Hindlimb muscle (tissue), 1 donor: ENCODE data around the gene GRP. TPM values are rescaled to one million over a fixed set of nuclear protein-coding genes. Genes with fewer than 3 reads are reported as not detected.

Source experiments
- DNase-seq: peaks from one replicate; pipeline ENCODE4 v3.0.0-alpha.2; 2013
- polyA plus RNA-seq: library from polyadenylated mRNA; unstranded; fragments of 120-200 nt; gene quantifications from one replicate; pipeline ENCODE4 v1.2.1, GENCODE V29; 2013; ENCODE audit not compliant: insufficient read length

Gene GRP
- polyA plus RNA-seq, result not detected

DNA sequence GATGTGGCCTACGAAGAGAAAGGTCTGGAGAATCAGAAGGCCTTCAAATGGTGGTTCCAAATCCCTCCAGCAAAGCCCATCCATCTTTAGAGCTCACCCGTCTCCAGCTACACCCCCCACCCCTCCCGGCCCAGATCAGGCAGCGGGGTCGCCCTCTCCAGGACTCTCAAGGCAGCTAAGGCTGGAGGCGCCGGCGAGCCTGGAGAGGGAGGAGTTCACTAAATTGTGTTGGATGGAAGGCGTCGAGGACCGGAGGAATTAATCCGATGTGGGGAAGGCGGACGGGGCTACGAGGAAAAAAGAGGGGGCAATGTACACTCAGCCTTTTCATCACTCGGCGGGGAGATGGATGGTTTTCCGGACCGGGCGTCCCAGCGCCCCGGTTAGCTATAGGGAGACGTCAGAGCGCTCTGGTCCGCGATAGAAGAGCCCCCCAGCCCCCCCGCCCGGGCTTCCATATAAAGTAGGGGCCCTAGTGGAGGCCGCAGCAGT is at the start of gene GRP:
GRP (plus strand) TSS at position 487 of the 492 bp plus-strand sequence. CDS start 108 bp downstream, outside the sequence.
- DNase-seq, result no peak

DNA sequence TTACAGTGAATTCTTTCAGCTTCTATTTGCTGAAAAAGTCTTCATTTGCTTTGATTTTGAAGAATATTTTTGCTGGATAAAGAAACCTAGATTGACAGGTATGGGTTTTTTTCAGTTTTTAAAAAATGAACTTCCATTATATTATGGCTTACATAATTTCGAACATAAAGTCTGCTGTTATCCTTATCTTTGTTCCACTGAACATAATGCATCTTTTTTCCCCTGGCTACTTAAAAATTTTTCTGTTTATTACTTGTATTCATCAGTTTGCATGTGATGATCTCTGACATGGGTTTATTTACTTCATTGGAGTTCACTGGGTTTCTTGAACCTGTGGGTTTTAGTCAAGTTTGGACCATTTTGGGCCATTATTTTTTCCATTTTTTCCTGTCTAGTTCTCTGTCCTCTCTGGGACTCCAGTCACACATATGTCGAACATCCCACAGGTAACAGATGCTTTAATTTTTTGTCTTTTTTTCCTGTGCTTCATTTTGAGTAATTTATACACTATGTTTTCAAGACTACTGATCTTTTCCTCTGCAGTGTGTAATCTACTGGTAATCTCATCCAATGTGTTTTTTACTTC is 47.2 kb upstream of the GRP start:
- DNase-seq, result no peak

DNA sequence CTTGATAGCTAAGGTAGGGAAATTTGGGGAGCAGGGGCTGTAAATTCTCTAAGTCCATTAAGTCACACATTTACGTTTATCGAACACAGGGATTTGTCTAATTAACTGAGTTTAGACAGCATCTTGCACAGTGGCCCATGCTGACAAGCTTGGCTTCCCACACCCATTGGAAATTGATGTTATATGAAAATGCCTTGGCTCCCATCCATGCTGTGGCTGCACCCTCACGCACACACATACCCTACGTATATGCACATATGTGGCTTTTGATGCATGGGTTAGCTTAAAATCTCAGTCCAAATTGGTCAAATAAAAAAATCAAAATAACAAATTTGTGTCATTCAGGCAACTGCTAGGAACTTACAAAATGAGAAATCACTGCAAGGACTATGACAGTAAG is 42.5 kb upstream of the GRP start:
- DNase-seq, result no peak

DNA sequence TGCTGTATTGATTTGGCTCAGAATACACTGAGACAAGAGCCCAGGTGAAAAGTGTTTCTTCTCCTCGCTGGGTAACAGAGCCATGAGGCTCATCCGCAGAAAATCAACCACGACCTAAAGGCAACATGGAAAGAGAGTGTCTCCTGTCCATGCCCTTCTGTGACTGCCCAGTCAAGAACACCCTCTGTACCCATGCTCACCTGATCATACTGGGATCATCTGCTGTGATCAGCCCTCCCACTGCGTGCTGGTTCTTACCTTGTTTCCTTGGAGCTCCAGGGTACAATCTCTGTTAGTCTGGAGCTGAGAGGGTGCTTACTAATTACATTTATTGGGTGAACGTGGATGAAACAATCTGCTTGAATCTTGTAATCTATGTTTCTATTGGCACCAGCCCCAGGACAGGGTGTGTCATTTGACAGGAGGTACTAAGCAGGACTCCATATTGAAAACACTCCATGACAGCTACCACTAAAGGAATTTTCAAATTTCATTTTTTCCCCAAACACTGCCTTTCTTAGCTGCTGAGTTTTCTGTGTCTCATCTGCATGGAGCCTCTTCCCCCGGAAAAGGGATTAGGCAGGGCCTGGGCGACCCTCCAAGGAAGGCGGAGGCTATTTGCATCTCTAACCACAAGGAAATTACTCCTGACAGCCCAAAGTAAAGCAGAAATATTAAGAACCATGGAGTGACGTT is 39.7 kb upstream of the GRP start:
- no peak for DNase-seq

DNA sequence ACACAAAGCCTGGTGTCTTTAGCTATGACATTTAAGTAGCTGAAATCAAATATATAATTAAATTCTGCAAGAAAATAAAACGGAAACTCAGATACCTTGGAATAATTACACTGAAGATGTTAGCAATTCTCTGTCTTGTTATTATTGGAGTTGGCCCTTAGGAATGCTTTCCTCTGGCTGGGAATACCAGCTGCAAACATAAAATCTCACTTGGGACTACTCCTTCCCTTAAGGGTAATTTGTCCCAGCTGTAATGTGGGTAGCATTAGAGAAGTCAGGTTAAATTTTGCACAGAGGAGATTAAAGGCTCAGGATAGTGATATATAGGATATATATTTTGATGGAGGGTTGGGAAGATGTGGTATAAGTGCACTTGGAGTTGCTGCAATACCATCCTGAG is 37.3 kb upstream of the GRP start:
- no peak for DNase-seq

DNA sequence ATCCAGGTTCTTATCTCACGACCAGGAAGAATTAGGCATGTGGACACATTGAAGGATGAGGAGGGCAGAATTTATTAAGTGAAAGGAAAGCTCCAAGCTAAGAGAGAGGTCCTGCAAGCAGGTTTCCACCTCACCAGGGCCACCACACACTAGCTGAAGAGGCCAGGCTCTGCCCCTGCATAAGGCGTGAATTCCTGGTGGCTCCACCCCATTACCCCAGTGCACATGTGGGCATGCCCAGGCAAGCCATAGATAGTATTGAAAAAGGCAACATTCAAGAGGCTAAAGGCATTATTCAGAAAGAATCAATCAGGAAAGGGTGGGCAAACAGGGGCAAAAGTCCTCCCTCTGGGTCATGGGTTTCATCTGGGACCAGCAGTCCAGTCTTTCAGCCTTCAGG is 30.9 kb upstream of the GRP start:
- no peak for DNase-seq

DNA sequence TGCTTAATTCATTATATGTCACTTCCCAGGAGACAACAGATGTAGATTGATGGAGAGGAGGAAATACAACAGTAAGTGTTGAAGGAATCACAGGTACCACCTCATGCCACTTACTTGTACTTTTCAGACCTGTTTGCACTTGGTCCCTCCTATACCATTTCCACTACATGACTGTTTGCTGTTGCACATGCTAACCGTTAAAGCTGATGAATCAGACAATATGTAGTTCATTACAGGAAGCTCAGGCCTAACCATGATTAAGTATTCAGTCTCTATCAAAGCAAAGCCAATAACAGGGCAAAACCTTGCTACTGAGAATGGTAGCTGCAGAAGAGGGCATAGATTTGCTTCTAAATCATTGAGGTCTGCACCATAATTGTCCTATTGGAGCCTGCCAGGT is 30.2 kb upstream of the GRP start:
- no peak for DNase-seq

DNA sequence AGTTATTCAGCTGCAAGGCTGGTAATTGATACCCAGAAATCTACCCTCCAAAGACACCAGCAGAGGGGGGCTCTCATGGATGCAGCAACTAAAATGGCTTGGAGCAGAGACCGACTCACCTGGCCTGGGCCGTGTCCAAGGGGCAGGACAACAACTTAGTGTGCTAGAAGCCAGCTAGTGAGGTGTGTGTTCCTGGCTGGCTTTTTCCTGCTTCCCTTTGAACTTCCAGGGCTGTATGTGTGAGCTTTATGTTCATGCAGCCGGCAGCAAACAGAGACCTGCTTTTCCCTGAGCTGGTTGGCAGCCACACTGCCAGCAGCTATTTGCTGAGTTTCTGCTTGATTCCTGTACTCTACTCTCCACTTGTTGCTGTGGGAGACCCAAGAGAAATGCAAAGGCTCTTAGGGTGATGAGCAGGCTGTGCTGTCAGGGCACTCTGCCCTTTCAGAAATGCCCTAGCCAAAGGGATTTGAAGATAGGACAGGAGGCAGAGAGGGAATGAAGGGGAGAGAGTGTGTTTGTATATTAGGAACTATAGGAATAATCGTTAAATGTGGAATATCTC is 23.7 kb upstream of the GRP start:
- no peak for DNase-seq

DNA sequence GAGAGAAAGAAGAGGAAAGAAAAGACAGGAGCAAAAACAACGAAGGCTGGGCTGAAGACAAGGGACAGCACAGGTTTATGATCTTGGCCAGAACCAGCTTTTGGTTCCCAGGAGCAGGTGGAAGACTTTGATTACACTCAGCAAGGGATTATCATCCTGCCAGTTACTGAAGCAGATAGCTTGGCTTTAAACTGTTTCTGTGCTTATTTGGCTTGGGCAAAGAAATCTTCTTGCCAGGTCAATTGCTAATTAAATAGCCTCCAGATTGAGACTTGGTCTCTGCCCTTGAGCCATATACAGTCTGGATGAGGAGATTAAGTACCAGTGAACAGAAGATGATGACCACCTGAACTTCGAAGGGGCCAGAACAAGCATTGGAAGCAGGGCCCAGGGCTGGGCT is 22.3 kb upstream of the GRP start:
- DNase-seq, result no peak

DNA sequence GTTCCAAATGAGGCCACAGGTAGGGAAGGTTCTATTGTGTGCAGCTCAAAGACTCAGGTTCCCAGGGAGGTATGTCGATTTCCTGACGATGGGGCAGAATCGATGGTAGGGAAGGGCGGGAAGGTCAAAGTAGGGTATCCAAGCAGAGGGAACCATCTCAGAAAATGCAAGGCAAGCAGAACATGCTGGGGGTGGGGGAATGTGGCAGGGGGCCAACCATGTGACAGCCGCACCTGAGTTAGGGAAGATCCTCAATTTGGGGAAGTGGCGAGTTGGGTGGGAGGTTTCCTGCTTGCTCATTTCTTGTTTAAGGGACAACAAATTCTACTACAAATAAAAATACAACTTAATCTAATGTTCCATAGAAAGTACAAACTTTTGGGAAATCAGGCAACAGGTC is 21.7 kb upstream of the GRP start:
- no peak for DNase-seq

DNA sequence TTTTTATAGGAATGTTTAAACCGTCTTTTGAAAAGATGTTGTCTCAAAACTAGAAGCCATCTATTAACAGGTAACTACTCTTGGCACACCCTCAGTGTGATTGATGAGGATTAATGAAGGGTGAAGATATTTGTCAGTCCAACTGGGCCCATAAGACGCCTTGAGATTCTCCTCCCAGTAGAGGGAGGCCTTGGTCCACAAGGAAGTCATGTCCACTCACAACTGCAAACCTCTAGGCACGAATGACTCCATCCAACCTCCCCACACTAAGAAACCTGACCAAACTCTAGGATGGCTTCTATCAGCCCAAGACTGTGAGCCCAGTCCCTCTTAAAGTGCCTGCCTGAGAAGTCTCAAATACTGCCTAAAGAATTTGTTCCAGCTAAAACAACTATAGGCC is 19.2 kb upstream of the GRP start:
- DNase-seq, result no peak

DNA sequence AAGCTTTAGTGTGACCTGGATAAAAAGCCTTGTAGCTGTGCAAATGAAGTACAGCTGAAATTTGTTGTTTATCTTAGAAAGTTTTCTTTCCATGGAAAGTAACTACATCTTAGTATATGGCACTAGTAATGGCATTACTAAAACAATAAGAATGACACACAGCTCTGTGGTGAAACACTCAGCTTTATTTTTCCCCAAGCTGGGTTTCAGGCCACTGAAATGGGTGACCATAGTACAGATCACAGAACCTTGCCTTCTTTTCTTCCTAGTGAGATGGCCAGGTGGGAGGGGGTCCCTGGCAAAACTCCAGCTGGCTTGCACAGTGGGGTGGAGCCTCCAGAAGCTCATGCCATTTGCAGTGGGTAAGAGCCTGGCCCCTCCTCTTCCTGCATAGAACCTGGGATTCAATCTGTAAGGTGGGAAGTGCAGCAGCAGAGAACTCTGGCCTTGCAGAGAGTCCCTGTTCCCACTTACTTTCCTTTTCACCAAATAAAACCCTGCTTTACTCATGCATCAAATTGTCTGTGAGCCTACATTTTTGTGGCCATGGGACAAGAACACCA is 17.6 kb upstream of the GRP start:
- DNase-seq, result no peak

DNA sequence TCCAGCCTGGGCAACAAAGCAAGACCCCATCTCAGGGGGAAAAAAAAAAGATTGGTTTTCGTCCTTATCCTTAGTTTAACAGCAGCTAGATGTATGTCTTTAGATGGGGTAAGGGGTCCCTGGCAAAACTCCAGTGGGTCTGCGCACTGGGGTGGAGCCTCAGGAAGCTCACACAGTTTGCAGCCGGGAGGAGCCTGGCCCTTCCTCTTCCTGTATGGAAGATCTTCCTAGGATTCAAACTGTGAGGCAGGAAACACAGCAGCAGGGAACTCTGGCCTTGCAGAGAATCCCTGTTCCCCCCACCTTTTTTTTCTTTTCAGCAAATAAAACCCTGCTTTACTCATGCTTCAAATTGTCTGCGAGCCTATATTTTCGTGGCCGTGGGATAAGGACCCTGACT is 12.5 kb upstream of the GRP start:
- DNase-seq, result no peak

DNA sequence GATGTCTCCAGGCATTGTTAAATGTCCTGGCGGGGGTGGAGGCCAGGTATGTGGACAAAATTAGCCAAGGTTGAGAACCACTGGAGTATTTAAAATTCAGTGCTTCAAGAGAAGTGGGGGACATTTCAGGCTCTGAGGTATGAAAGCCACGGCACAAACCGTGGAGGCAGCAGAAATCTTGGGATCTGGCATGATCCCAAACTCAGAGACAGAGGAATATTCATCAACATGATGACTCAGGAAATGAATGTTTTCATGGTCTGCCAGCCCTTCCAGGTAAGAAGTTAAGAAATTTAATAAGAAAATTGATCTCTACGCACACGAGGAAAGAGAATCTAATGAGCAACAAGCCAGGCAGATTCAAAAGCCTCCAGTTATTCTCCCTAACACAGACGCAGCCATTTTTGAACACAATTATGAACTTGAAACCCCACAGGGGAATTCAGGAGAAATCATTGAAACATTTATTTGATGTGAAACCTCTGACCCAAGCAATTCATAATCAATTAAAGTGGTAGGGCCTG is 11.3 kb upstream of the GRP start:
- DNase-seq, result no peak

DNA sequence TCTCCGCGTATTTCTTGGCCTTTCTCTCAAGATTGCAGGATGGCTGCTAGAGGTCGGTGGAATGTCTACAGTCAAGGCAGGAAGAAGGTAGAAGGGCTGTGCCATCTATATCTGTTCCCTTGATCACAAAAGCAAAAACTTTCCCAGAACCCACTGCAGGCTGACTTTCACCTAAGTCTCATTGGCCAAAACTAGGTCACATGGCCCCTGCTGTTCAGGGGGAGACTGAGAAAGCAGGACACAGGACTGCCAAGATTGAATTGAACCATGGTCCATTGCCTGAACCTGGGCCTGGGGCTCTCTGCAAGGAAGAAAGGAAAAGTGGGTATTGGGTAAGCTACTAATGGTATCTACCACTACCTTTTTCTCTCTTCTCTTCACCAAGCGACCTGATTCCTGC is 9.7 kb upstream of the GRP start:
- DNase-seq, result no peak

DNA sequence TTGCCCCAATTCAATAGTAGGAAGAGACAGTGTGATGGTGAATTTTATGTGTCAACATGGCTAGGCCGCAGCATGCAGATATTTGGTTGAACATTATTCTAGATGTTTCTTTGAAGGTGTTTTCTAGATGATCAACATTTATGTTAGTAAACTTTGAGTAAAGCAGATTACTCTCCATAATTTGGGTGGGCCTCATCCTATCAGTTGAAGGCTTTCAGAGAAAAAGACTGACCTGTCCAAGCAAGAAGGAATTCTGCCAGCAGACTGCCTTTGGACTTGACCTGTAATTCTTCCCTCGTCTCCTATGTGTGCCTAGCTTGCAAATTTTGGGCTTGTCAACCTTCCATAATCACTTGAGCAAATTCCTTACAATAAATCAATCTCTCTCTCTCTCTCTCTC is 8.3 kb upstream of the GRP start:
- DNase-seq, result no peak

DNA sequence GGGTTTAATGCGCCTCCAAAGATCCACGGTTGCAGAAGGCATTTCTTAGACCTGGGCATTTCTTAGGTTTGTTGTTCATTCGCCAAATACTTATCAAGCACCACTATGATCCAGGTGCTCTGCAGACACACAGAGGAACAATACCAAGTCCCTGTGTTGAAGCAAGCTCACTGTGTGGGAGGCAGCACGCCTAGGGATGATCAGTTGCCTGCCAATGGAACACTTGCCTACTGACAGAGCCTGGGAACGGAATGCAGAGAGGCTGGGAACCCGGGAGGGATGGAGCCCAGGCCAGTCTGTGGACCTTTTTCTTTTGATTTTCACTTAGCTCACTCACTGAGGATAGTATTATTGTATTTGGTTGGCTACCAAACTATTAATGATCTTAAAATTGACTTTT is 1.9 kb upstream of the GRP start:
- no peak for DNase-seq

DNA sequence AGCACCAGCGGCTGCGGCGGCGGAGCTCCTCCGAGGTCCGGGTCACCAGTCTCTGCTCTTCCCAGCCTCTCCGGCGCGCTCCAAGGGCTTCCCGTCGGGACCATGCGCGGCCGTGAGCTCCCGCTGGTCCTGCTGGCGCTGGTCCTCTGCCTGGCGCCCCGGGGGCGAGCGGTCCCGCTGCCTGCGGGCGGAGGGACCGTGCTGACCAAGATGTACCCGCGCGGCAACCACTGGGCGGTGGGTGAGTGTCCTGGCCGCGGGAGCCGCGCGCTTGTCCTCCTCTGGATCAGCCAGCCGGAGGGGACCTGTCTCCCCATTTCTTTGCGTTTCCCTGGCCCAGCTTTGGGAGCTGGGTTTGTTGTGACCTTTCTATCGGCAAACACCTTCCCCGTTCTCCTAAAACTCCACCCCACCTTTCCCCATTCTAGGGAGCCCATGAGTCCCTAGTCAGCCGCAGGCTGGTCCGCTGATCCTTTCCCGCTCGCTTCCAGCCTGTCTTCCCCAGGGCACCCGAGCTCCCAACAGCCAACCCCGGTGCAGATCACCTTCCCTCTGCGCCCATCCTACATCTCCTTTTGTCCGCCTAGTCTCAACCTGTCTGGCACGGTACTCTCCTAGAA is 316 bp downstream of the GRP start:
- no peak for DNase-seq

DNA sequence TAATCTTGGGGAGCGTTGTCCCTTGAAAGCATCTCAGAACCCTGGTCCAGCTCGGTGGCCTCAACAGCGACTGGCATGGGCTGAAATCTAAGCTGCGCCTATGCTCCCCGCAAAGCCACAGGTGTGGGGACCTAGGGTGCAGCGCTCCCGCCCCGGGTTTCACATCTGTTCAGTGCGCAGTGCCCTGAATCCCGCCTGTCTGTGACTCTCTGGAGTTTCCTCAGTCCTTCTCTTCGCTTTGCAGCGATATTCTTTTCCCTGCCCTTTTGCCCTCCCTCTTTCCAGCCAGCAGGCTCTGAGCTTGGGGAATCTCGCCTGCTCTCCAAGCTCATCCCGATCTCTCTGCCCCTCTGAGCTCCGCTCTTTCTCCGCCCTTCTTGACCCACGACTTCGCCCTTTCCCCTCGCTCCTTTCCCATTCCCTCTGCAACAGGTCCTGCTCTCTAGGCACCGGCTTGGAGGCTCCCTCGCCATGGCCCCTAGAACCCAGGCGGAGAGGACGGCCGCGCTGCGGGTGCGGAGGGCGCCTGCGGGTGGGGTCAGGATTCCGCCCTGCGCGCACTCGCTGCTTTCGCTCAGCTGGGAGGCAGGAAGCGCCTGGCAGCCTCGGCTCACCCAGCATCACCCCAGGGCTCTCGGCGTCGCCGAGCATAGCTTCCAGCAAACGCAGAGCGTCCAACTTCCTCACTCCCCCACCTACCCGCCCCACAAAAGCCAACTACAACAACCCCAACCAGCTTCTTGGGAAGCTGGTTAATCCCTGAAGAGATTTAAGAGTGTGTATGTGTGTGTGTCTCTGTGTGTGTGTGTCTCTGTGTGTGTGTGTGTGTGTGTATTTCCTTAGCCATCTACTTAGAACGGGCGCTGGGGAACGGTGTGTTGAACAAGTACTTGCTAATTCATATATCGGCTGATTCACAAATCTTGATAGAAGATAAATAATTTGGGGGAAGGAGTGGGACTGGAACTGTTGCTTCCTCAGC is 1.1 kb downstream of the GRP start:
- no peak for DNase-seq

DNA sequence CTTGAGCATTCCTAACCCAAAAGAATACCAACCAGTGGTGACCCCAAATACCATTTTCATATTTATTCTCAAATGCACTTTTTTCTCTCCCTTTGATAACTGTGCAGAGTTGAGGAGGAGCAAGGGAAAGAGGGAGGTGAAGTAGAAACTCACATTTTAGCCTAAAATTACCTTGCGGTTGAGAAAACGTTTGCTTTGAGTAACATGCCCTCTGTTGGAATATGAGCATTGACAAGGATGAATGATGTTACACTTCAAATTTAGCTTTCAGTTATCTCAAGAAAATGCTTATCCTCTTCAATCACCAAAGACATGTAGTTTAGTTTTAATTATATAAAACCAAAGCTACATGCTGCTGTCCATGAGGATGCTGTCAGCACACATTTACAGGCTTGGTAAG is 2.4 kb downstream of the GRP start:
- no peak for DNase-seq

DNA sequence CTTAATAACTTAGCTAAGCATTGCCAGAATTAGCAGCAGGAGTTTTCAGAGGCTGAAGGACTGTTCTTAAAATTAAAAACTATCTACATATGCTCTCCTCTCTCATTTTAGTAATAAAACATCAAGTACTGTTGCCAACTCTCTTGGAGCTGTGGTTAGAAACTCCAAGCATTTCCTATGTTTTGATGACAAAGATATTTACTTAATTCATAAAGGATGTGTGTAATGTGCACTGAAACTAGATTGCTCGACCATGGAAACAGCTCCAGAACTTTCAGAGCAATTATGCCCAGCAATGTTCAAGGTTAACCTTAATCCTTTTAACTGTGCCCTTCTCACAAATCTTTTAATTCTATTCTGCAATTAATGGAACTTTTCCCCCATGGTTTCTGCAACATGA is 8.4 kb downstream of the GRP start:
- no peak for DNase-seq

DNA sequence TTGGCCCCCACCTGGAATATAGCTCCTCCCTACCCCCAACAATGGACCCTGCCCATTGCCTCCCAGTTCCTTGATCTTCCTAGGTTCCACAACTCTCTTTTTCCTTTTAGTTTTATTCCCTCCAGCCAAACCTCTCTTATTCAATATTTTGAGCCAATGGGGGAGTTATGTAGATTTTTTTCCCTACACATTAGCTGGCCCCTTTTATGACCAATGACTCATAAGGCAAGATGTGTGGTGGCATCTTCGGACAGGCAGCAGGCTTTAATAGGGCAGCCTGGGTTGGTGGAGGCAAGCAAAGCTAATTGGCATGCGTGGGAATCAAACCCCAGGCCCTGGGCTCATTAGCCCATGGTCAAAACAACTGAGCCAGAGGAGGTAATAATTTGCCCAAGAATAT is 9.2 kb downstream of the GRP start:
- DNase-seq, result no peak
